Mononuclear cell (primary cell): Measurements from ENCODE around the gene MAPRE2. TPM values are rescaled to one million over a fixed set of nuclear protein-coding genes. Genes with fewer than 3 reads are reported as not detected.
"Not testable (repeated sequence)": the region's sequence is repeated elsewhere in the genome, so short reads cannot be mapped to it uniquely, and the experiment has no call there.

ENCODE experiments used
- H3K27me3 ChIP-seq: 2 replicates; pipeline ENCODE4 v1.6.0; 2011; ENCODE audit warnings: low read length, control low read depth; ENCODE audit not compliant: insufficient read depth
- H3K4me1 ChIP-seq: 2 replicates; pipeline ENCODE4 v1.5.1; 2011; ENCODE audit warnings: mild to moderate bottlenecking, low read length, control low read depth; ENCODE audit not compliant: insufficient read depth
- H3K4me3 ChIP-seq: 2 replicates; pipeline ENCODE4 v1.5.1; 2011; ENCODE audit warnings: mild to moderate bottlenecking, low read length, moderate library complexity
- H3K9me3 ChIP-seq: 2 replicates; pipeline ENCODE4 v1.5.1; 2011; ENCODE audit warnings: low read depth, mild to moderate bottlenecking, control low read depth, low read length
- total RNA-seq: library from RNA; depleted of rRNA; stranded (reverse); fragments of >200 nt; gene quantifications from one replicate; pipeline ENCODE4 v1.2.3, GENCODE V29; 2012

The MAPRE2 gene
- total RNA-seq, 1 donor: 87.4 TPM

DNA sequence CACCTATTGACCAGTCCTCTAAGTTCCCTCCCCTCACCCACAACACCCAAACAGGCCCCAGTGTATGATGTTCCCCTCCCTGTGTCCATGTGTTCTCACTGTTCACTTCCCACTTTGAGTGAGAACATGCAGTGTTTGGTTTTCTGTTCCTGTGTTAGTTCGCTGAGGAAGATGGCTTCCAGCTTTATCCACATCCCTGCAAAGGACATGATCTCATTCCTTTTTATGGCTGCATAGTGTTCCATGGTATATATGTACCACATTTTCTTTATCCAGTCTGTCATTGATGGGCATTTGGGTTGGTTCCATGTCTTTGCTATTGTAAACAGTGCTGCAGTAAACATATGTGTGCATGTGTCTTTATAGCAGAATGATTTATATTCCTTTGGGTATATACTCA is 66.9 kb downstream of the MAPRE2 start:
- not testable (repeated sequence) for H3K4me1 ChIP-seq, H3K9me3 ChIP-seq, H3K27me3 ChIP-seq, H3K4me3 ChIP-seq

DNA sequence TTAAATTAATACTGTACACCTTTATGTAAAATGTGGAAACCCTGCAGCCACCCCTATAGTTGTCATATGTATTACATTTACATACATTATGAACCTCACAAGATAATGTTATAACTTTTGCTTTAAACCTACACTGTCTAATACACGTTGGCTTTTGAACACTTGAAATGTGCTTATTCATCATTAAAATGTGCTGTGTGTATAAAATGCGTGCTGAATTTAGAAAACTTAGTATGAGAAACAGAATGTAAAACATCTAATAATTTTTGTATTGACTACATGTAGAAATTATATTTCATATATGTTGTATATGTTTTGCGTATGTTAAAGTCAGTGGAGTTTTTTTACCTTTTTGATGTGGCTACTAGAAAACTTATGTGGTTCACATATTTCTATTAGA is 68.8 kb downstream of the MAPRE2 start:
- Histone ChIP-seq H3K4me3 (no peak overlapping the region), H3K27me3 (no peaks in the 10 kb centered on the region), H3K9me3 (no peaks in the 10 kb centered on the region), H3K4me1 (peaks cover 7% of the 10 kb centered on the region)

DNA sequence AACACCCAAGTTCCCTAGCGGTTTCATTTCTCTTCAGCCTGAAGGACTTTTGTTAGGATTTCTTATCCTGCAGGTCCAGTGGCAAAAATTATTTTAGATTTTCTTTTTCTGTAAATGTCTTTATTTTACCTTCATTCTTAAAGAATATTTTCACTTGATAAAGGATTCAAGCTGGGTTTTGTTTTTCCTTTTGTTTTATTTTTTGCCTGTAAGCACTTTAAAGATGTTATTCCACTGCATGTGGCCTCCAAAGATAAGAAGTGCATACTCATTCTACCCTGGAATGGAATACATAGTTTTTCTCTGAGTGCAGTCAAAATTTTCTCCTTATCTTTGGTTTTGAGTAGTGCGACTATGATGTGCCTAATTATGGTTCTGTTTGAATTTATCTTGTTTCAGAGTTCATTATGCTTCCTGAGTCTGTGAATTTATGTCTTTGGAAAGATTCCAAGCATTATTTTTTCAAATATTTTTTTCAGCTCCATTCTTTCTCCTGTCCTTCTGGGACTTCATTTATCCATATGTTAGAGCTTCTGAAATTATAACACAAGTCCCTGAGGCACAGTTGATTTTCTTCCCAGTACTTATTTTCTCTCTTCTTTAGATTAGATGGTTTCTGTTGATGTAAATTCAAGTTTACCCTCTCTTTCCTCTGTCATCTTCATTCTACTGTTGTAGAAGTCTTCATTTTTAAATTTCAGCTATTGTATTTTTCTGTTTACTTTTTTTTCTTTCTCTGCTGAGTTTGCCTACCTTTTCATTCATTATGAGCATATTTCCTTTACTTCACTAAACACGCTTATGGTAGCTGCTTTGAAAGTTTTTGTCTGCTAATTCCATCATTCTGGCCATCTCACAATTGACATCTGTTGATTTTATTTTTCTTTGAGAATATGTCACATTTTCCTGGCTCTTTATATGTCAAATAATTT is 69.6 kb downstream of the MAPRE2 start:
- Histone ChIP-seq H3K9me3 (no peaks in the 10 kb centered on the region), H3K27me3 (no peaks in the 10 kb centered on the region), H3K4me1 (peaks cover 7% of the 10 kb centered on the region), H3K4me3 (no peak overlapping the region)

GRCh38 chr18:35112696-35113095 is 71.5 kb downstream of the MAPRE2 start:
- H3K4me3 ChIP-seq: no peak overlapping the region
- H3K4me1 ChIP-seq: peaks cover 12% of the 10 kb centered on the region
- no peaks in the 10 kb centered on the region for H3K27me3 ChIP-seq
- H3K9me3 ChIP-seq: no peaks in the 10 kb centered on the region

DNA sequence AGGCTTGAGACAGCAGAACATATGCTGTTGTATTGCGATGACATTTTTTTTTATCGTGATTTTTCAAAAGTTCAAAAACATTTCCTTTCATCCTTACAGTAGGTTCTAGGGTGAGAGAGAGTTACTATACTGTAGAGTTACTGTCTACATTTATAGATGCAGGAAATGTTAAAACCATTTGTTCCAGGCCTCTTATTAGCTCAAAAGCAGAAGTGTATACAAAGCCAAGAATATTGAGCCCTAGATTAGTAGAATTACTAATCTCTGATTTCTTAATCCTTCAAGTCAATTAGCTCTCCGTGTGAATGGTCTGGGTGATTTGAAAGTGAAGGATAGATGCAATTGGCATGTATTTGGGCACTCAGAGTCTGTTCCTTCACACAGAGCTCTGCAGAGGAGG is 73.1 kb downstream of the MAPRE2 start:
- Histone ChIP-seq H3K4me1 (peaks cover 12% of the 10 kb centered on the region), H3K27me3 (no peaks in the 10 kb centered on the region), H3K4me3 (no peak overlapping the region), H3K9me3 (no peaks in the 10 kb centered on the region)

- H3K4me3 ChIP-seq: no peak overlapping the region
- no peaks in the 10 kb centered on the region for H3K9me3 ChIP-seq
- peaks cover 12% of the 10 kb centered on the region for H3K4me1 ChIP-seq
- no peaks in the 10 kb centered on the region for H3K27me3 ChIP-seq
These were observed 75.6 kb downstream of the MAPRE2 start for GRCh38 chr18:35116784-35117318.

GRCh38 chr18:35117372-35117771 is 76.2 kb downstream of the MAPRE2 start:
- Histone ChIP-seq H3K27me3 (no peaks in the 10 kb centered on the region), H3K4me3 (no peak overlapping the region), H3K9me3 (no peaks in the 10 kb centered on the region), H3K4me1 (peaks cover 12% of the 10 kb centered on the region)

DNA sequence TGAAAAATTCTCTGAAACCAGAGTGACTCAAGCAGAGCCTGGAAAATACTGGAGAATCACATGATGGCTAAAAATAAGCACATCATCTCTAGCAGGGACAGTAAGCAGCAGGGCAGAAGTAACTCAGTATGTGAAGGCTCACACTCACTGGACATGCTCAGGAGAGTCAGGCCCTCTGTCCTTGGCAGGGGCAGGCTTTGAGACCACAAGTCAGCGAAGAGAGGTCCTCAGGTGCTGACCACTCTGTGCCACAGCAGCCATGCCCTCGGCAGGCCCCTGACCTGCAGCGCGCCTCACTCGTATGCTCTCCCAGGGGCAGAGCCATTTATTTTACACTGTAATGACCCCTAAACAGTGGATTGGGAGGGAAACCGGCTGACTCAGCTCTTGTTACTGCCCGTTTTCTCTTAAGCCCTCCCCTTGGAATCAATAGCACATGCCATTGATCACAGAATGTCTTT is 76.8 kb downstream of the MAPRE2 start:
- Histone ChIP-seq H3K27me3 (no peaks in the 10 kb centered on the region), H3K4me3 (no peak overlapping the region), H3K9me3 (no peaks in the 10 kb centered on the region), H3K4me1 (peaks cover 17% of the 10 kb centered on the region)

- peaks cover 17% of the 10 kb centered on the region for H3K4me1 ChIP-seq
- no peaks in the 10 kb centered on the region for H3K27me3 ChIP-seq
These were observed 77.4 kb downstream of the MAPRE2 start for GRCh38 chr18:35118641-35119040.

GRCh38 chr18:35121038-35121437 is 79.8 kb downstream of the MAPRE2 start:
- H3K27me3 ChIP-seq: no peaks in the 10 kb centered on the region
- no peaks in the 10 kb centered on the region for H3K9me3 ChIP-seq
- H3K4me3 ChIP-seq: no peak overlapping the region
- H3K4me1 ChIP-seq: peaks cover 9% of the 10 kb centered on the region

More at GRCh38 chr18:35118641-35119040, 77.4 kb downstream of the MAPRE2 start:
- Histone ChIP-seq H3K4me3 (no peak overlapping the region), H3K9me3 (no peaks in the 10 kb centered on the region)

GRCh38 chr18:35121531-35121930 is 80.3 kb downstream of the MAPRE2 start:
- Histone ChIP-seq H3K4me3 (no peak overlapping the region), H3K4me1 (peaks cover 9% of the 10 kb centered on the region), H3K27me3 (no peaks in the 10 kb centered on the region), H3K9me3 (no peaks in the 10 kb centered on the region)

DNA sequence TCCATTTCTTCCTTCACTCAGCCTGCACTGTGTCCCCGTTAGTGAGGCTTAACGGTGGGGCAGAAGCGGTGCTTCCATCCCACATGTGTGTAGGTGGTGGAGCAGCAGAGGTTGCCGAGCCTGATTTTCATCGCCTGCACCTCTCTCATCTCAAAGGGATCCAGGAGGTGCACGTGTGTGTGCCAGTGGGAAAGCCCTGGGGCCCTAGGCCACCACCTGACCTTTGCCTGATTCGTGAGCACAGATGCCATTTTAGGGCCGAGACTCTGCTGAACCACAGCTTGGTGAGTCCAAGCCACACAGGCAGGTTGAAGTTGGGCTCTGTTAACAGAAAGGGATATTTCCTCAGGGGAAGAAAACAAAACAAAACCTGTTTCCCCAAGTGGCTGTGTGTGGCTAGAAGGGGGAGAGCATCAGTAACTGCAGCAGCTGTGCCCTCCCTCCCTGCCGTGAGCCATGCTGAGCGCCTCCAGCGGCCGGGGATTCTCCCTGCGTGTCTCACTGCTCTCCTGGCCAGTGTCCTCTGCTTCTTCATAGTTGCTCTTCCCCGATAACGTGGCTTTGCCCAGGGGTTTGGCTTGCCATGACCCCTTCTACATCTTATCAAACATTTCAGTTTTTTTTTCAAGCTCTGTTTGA is 81.5 kb downstream of the MAPRE2 start:
- no peaks in the 10 kb centered on the region for H3K9me3 ChIP-seq
- H3K4me3 ChIP-seq: no peak overlapping the region
- H3K4me1 ChIP-seq: peaks cover 5% of the 10 kb centered on the region
- no peaks in the 10 kb centered on the region for H3K27me3 ChIP-seq

DNA sequence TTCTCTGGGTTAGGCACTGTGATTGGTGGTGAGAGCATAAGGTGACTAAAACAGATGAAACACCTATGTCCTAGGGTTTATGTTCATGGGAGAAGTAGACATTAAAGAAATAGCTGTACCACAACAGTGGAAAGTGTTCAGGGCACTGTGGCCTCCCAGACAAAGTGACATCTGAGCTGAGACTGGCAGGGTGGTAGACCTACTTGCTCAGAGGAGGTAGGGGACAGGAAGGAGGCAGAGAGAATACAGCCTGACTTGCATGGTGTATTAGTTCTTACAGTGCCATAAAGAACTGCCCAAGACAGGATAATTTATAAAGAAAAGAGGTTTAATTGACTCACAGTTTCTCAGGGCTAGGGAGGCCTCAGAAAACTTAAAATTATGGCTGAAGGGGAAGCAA is 82.6 kb downstream of the MAPRE2 start:
- H3K4me1 ChIP-seq: peaks cover 5% of the 10 kb centered on the region
- no peaks in the 10 kb centered on the region for H3K9me3 ChIP-seq
- H3K4me3 ChIP-seq: no peak overlapping the region
- H3K27me3 ChIP-seq: no peaks in the 10 kb centered on the region

GRCh38 chr18:35127201-35127600 is 86.0 kb downstream of the MAPRE2 start:
- Histone ChIP-seq H3K4me3 (no peak overlapping the region), H3K9me3 (no peaks in the 10 kb centered on the region), H3K4me1 (peaks cover 5% of the 10 kb centered on the region), H3K27me3 (no peaks in the 10 kb centered on the region)

GRCh38 chr18:35128675-35129074 is 87.5 kb downstream of the MAPRE2 start:
- Histone ChIP-seq H3K4me1 (no peaks in the 10 kb centered on the region), H3K27me3 (no peaks in the 10 kb centered on the region), H3K9me3 (no peaks in the 10 kb centered on the region), H3K4me3 (no peak overlapping the region)
